WI38 (cell line): ENCODE measurements around the gene C20orf96.

Experiments
- H3K4me3 ChIP-seq: 2 replicates; pipeline ENCODE4 v1.5.1; 2011; ENCODE audit warnings: low read depth, mild to moderate bottlenecking, control low read depth, low read length
- TF ChIP-seq, protein P1 (sequence below): IDR thresholded peaks from 2 replicates; pipeline ENCODE4 v1.5.1; 2012; ENCODE audit warnings: low read depth, mild to moderate bottlenecking, control low read depth, low read length

The C20orf96 gene

DNA sequence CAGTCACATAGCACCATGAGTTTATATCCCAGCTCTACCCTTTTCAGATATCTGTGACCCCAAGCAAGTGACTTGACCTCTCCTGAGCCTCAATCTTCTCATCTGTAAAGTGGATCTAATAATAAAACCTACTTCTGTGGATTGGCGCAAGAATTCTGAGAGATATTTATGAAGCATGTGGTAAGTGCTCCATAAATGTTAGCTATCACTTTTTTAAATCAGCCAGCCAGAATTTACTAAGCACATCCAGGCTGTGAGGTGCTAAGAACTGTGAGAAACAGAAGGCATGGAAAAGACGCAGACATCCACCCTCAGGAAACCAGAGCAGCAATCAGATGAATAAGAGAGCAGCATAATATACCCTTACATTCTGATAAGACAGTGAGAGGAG is 862 bp downstream of the C20orf96 start:
- TF ChIP-seq, protein P1, sequence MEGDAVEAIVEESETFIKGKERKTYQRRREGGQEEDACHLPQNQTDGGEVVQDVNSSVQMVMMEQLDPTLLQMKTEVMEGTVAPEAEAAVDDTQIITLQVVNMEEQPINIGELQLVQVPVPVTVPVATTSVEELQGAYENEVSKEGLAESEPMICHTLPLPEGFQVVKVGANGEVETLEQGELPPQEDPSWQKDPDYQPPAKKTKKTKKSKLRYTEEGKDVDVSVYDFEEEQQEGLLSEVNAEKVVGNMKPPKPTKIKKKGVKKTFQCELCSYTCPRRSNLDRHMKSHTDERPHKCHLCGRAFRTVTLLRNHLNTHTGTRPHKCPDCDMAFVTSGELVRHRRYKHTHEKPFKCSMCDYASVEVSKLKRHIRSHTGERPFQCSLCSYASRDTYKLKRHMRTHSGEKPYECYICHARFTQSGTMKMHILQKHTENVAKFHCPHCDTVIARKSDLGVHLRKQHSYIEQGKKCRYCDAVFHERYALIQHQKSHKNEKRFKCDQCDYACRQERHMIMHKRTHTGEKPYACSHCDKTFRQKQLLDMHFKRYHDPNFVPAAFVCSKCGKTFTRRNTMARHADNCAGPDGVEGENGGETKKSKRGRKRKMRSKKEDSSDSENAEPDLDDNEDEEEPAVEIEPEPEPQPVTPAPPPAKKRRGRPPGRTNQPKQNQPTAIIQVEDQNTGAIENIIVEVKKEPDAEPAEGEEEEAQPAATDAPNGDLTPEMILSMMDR: no peak

DNA sequence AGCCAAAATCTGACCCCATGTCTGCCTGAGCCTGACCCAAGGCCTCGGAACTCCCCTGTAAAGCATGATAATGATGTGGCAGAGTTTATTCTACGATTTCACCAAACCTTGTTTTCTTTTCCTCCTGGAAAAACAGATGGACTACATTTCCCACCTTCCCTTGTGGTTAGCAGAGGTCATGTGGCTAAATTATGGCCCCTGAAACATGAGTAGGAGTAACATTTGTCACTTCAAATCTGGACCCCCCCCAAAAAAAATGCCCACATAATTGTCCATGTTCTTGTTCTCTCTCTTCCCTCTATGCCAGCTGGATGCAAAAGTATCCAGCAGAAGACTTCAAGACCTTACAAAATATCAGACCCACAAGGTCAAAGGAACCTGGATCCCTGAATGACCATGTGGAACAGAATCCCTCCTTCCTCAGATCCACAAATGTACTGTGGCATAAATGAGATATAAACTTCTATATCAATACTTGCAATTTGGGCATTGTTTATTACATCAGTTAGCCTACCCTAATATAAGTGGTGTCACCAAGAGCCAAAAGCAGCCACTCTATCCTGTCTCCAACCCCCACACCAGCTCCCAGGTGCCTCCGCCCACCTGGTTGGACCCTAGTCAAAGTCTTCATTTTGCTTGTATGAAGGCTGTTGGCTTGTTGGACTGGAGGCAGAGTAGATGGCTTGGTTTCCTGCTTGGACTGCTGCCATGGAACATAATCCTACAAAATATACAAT is 1.4 kb downstream of the C20orf96 start:
- no peak overlapping the region; the same call in 1 of the 2 replicates for H3K4me3 ChIP-seq
- TF ChIP-seq, protein P1: no peak

More for the DNA sequence above, 862 bp downstream of the C20orf96 start:
- H3K4me3 ChIP-seq: peak overlapping the region; percentile 67

DNA sequence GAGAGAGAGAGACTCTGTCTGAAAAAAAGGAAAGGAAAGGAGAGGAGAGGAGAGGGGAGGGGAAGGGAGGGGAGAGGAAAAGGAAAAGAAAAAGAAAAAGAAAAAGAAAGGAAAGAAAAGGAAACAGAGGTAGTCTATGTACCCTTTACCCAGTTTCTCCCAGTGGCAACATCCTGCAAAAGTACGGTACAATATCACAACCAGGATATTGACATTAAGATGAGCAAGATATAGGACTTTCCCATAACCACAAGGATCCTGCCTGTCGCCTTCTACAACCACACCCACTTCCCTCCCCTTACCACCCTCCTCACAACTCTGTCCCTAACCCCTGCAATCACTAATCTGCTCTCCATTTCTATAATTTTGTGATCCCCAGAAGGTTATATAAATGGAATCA is 4.0 kb downstream of the C20orf96 start:
- no peak overlapping the region for H3K4me3 ChIP-seq
- TF ChIP-seq, protein P1: no peak

DNA sequence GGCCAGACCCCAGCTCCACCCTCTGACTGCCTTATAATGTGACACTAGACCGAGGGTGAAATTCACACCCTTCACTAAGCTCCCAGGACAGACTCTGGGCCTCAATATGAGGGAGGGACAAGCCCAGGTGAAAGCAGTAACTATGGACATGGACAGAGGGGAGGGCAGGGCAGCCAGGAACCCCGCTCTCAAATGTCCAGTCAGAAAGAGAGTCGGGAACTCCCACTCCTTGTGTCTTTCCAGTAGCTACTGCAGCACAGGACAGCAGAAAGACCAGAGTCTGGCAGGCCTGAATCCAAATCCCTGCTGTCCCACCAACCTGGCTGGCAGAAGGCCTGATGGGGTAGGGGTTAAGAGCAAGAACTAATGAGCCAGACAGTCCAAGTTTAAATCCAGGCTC is 6.4 kb downstream of the C20orf96 start:
- TF ChIP-seq, protein P1: no peak
- H3K4me3 ChIP-seq: no peak overlapping the region

DNA sequence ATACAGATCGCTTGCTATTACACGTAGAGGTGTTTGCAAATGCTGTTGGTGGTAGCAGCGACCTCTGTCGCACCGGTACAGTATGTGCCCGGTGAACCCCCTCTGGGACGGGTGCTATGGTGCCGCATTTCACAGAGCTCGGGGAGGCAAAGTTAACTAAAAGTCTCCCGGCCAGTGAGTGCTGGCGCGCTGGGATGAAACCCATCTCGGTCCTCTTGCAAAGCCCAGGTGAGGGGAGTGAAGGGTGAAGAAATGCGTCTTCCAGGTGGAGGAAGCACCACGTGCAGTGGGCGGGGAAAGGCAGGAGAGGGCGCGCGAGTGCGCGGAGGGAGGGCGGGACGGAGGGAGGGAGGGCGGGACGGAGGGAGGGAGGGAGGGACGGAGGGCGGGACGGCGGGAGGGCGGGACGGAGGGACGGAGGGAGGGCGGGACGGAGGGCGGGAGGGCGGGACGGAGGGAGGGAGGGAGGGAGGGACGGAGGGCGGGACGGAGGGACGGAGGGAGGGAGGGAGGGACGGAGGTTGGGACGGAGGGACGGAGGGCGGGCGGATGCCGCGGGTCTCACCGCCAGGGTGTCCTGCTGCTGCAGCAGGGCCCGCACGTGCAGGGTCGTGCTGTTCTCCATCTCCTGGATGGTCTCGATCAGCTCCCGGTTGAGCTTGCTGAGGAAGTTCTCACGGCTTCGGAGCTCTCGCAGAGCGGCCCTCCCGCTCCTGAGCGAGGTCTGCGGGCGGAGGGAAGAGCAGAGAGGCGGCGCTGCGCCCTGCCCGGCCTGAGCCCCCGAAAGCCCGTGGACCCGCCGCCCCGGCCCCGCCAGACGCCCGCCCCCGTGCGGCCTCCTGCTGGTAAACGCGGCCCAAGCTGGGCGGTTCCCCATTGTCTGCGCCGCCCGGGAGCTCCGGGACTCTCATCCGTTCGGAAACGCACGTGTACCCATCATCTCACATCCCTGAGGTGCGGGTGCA is 11.7 kb downstream of the C20orf96 start:
- TF ChIP-seq, protein P1: no peak
- no peak overlapping the region for H3K4me3 ChIP-seq

DNA sequence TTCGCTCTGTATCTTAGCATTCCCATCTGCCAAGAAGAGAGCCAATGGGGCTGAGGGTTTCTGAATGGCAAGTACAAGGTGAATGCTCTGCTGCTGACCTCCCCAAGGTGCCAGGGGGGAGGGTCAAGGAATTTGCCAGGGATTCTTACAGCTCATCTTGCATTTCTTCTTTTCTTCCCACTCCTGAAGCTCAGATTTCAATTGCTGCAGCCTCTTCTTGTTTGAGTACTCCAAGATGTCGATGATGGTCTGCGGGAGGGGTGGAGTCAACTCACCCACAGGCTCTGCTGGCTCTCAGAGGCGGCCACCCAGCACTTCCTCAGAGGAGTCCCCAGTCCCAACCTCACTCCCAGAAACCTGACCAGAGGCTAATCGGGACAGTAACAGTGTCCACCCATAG is 12.4 kb downstream of the C20orf96 start:
- TF ChIP-seq, protein P1: no peak
- H3K4me3 ChIP-seq: no peak overlapping the region

DNA sequence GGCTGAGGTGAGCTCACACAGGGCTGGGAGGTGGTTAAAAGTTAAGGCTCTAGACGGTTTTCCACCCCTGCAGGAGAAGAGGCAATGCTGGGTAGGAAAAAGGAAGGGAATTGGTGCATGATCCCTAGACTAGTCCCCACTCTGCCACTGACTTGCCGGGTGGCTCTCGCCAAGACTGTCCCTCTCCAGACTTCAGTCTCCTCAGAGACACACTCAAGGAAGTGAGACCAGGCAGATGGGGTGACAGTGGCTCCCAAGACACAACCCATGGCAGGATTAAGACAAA is 13.1 kb downstream of the C20orf96 start:
- no peak overlapping the region for H3K4me3 ChIP-seq
- TF ChIP-seq, protein P1: no peak
